SK-N-SH (cell line): ENCODE data around the gene HEXIM1. TPM values are rescaled to one million over a fixed set of nuclear protein-coding genes. Genes with fewer than 3 reads are reported as not detected.
A peak's percentile ranks its signal among the peaks of the same experiment; 100 is the strongest.

Experiments
- CTCF ChIA-PET: fragments of 300-600, 350-600 bp; formaldehyde crosslinking; extraction: SDS; loops from one replicate; lab custom pipeline; 2021; lab: Yijun Ruan, JAX
- POLR2A ChIA-PET: fragments of 350-600 bp; sonication (Branson Sonifier 250); formaldehyde crosslinking; extraction: SDS; loops from one replicate; lab custom pipeline; 2020; ENCODE audit warnings: antibody characterized with exemption, inconsistent platforms; lab: Yijun Ruan, JAX
- DNase-seq: peaks from one replicate; pipeline ENCODE4 v3.0.0; 2012
- H2AFZ ChIP-seq: fragments of 200-600 bp; sonication (generic); 2 replicates; pipeline ENCODE4 v1.8.1; 2016; ENCODE audit warnings: antibody characterized with exemption, mild to moderate bottlenecking, low read depth
- H3F3A ChIP-seq: fragments of 200-600 bp; sonication (generic); replicated peaks from 2 replicates; pipeline ENCODE3; 2016; ENCODE audit warnings: antibody characterized with exemption, mild to moderate bottlenecking; ENCODE audit not compliant: insufficient read depth
- H3K27ac ChIP-seq, 2 experiments: fragments of 200-500 bp in 1 of 2; fragments of 200-600 bp in 1 of 2; sonication (Bioruptor generic) in 1 of 2; sonication (generic), shearing (Covaris generic) in 1 of 2; 2 replicates each; pipeline versions ENCODE4 v1.5.1 to v1.6.1; 2014 to 2016; ENCODE audit warnings: low read depth in 2 of 2, inconsistent platforms in 1 of 2, low read length in 1 of 2, mild to moderate bottlenecking in 1 of 2, mixed read lengths in 1 of 2
- H3K27me3 ChIP-seq: fragments of 200-600 bp; sonication (generic), shearing (Covaris generic); 2 replicates; pipeline ENCODE4 v1.6.1; 2016; ENCODE audit warnings: mixed run types; ENCODE audit not compliant: insufficient read depth
- H3K36me3 ChIP-seq, 2 experiments: fragments of 200-500 bp in 1 of 2; fragments of 200-600 bp in 1 of 2; sonication (Bioruptor generic) in 1 of 2; sonication (generic) in 1 of 2; replicated peaks in 1 of 2; 2 replicates each; pipeline versions ENCODE3 to v1.5.1; 2014 to 2016; ENCODE audit warnings: low read length in 1 of 2, mild to moderate bottlenecking in 1 of 2; ENCODE audit not compliant: insufficient read depth in 2 of 2, control insufficient read depth in 1 of 2
- H3K4me1 ChIP-seq, 2 experiments: fragments of 200-500 bp in 1 of 2; fragments of 200-600 bp in 1 of 2; sonication (Bioruptor generic) in 1 of 2; sonication (generic), shearing (Covaris generic) in 1 of 2; 2 replicates each; pipeline versions ENCODE4 v1.5.1 to v1.6.1; 2014 to 2016; ENCODE audit warnings: low read depth in 1 of 2, low read length in 1 of 2, mixed run types in 1 of 2; ENCODE audit not compliant: insufficient read depth in 2 of 2, control insufficient read depth in 1 of 2
- H3K4me2 ChIP-seq: fragments of 200-600 bp; sonication (generic), shearing (Covaris generic); 2 replicates; pipeline ENCODE4 v1.6.1; 2017; ENCODE audit warnings: mixed run types
- H3K4me3 ChIP-seq, 2 experiments: fragments of 200-500 bp in 1 of 2; fragments of 200-600 bp in 1 of 2; sonication (Bioruptor generic) in 1 of 2; sonication (generic), shearing (Covaris generic) in 1 of 2; 2 replicates each; pipeline versions ENCODE4 v1.5.1 to v1.8.1; 2014 to 2016; ENCODE audit warnings: low read depth in 2 of 2, inconsistent platforms in 1 of 2, low read length in 1 of 2, mild to moderate bottlenecking in 1 of 2, mixed read lengths in 1 of 2, moderate library complexity in 1 of 2
- H3K79me2 ChIP-seq: fragments of 200-600 bp; sonication (generic); 2 replicates; pipeline ENCODE4 v1.8.1; 2017; ENCODE audit warnings: mild to moderate bottlenecking; ENCODE audit not compliant: insufficient read depth
- H3K9ac ChIP-seq: fragments of 200-600 bp; sonication (generic); 2 replicates; pipeline ENCODE4 v1.6.1; 2017; ENCODE audit warnings: mixed run types
- H3K9me2 ChIP-seq: fragments of 200-600 bp; sonication (generic); 2 replicates; pipeline ENCODE4 v1.6.1; 2017; ENCODE audit warnings: mixed run types
- H3K9me3 ChIP-seq: fragments of 200-600 bp; sonication (generic); 2 replicates; pipeline ENCODE4 v1.6.1; 2017; ENCODE audit warnings: mixed run types, mild to moderate bottlenecking, moderate library complexity
- H4K20me1 ChIP-seq: fragments of 200-600 bp; sonication (generic); 2 replicates; pipeline ENCODE4 v1.6.1; 2017; ENCODE audit warnings: mild to moderate bottlenecking, mixed run types; ENCODE audit not compliant: insufficient read depth
- CHD2 ChIP-seq: fragments of 150-350 bp; IDR thresholded peaks from 2 replicates; pipeline ENCODE4 v1.6.1; 2018; ENCODE audit warnings: low read length; ENCODE audit not compliant: partially characterized antibody
- CTCF ChIP-seq: fragments of 200-600 bp; sonication (generic); IDR thresholded peaks from 2 replicates; pipeline ENCODE4 v1.6.1; 2017; ENCODE audit warnings: antibody characterized with exemption, mild to moderate bottlenecking, moderate library complexity
- EZH2phosphoT487 ChIP-seq: fragments of 200-600 bp; sonication (generic); IDR thresholded peaks from 2 replicates; pipeline ENCODE4 v1.6.1; 2017; ENCODE audit warnings: low read depth, mixed run types, mild to moderate bottlenecking, antibody characterized with exemption, moderate library complexity, borderline replicate concordance
- FOXM1 ChIP-seq: IDR thresholded peaks from 2 replicates; pipeline ENCODE4 v1.4.0; 2012; ENCODE audit warnings: low read depth, mild to moderate bottlenecking
- MAX ChIP-seq: IDR thresholded peaks from 2 replicates; pipeline ENCODE4 v1.4.0; 2012; ENCODE audit warnings: low read depth
- MEF2A ChIP-seq: IDR thresholded peaks from 2 replicates; pipeline ENCODE4 v1.4.0; 2012; ENCODE audit warnings: low read depth, borderline replicate concordance
- RAD21 ChIP-seq: IDR thresholded peaks from 2 replicates; pipeline ENCODE4 v1.6.1; 2012; ENCODE audit warnings: mild to moderate bottlenecking, low read length
- REST ChIP-seq: IDR thresholded peaks from 2 replicates; pipeline ENCODE4 v1.6.1; 2012; ENCODE audit warnings: mild to moderate bottlenecking, low read depth, low read length, moderate library complexity
- SIN3A ChIP-seq: IDR thresholded peaks from 2 replicates; pipeline ENCODE4 v1.6.1; 2012; ENCODE audit warnings: low read depth, mild to moderate bottlenecking, low read length, moderate library complexity, borderline replicate concordance
- YY1 ChIP-seq: IDR thresholded peaks from 2 replicates; pipeline ENCODE4 v1.4.0; 2012; ENCODE audit warnings: low read depth, mild to moderate bottlenecking
- ZBTB33 ChIP-seq: IDR thresholded peaks from 2 replicates; pipeline ENCODE4 v1.4.0; 2012; ENCODE audit warnings: low read depth, borderline replicate concordance
- WGBS: methylation state at CpG from one replicate; pipeline ENCODE4 v1.1.6; 2017; ENCODE audit warnings: low lambda C conversion rate; 5-methylcytosine and 5-hydroxymethylcytosine counted together
- polyA plus RNA-seq, 3 experiments: library from polyadenylated mRNA; depleted of rRNA; stranded (reverse); fragments of >200 nt; gene quantifications; 2 replicates each; pipeline ENCODE4 v1.2.3, GENCODE V29; 2012

Gene HEXIM1
- polyA plus RNA-seq, 1 of the 3 experiments (the other 2 are of a cell fraction), result 20.7 TPM

- H3K4me1 ChIP-seq, result peaks cover 23 to 31% of the 10 kb centered on the region in 2 experiments; a peak in 3 of 4 replicates
- H3K27ac ChIP-seq, result no peak overlapping the region
- no peak for DNase-seq
- peak overlapping the region; percentile 88 to 99 for H3K4me3 ChIP-seq
- H3F3A ChIP-seq, result peaks cover 13% of the 10 kb centered on the region
- WGBS, result 84% methylated on average over 16 of the region's 17 CpGs
- peak overlapping the region; percentile 88 for H3K4me2 ChIP-seq
- ChIA-PET CTCF (interaction anchor here (0.6 to 10.8 kb wide), 23 partner anchors 7 to 356 kb away, joined by 3 to 209 read pairs (median 8); partner anchors contain the start of genes DCAKD and HEXIM1), POLR2A (no interaction called here)
- H3K79me2 ChIP-seq, result peaks cover 62% of the 10 kb centered on the region
- TF ChIP-seq CTCF (no peak), MAX (no peak), EZH2phosphoT487 (no peak), ZBTB33 (no peak), FOXM1 (no peak)
- H3K9me2 ChIP-seq, result no peaks in the 10 kb centered on the region
- peak overlapping the region; percentile 83; the same call in 1 of the 2 replicates for H3K9ac ChIP-seq
- H4K20me1 ChIP-seq, result no peaks in the 10 kb centered on the region
- no peaks in the 10 kb centered on the region for H3K9me3 ChIP-seq
- no peak overlapping the region for H2AFZ ChIP-seq
- no peaks in the 10 kb centered on the region for H3K27me3 ChIP-seq
- H3K36me3 ChIP-seq, result no peaks in the 10 kb centered on the region
Measured at GRCh38 chr17:45130681-45131615, 17.3 kb upstream of the HEXIM1 start.

GRCh38 chr17:45131616-45132319, 16.5 kb upstream of the HEXIM1 start:
- no peaks in the 10 kb centered on the region for H3K9me3 ChIP-seq
- peak overlapping the region; percentile 53 to 56; a peak in 3 of 4 replicates for H3K27ac ChIP-seq
- H2AFZ ChIP-seq, result peak overlapping the region; percentile 51; the same call in 1 of the 2 replicates
- WGBS, result 8% methylated on average over 11 of the region's 46 CpGs
- ChIA-PET CTCF (interaction anchor here (0.6 to 10.8 kb wide), 33 partner anchors 8 to 357 kb away, joined by 3 to 209 read pairs (median 4); partner anchors contain the start of genes DCAKD, EFTUD2, HEXIM1 and HEXIM2), POLR2A (no interaction called here)
- H3K4me3 ChIP-seq, result peak overlapping the region; percentile 88 to 99
- peak; percentile 87 for DNase-seq
- H3K4me1 ChIP-seq, result peaks cover 21 to 39% of the 10 kb centered on the region in 2 experiments; a peak in 3 of 4 replicates
- H3K4me2 ChIP-seq, result peak overlapping the region; percentile 88
- no peaks in the 10 kb centered on the region for H3K27me3 ChIP-seq
- H4K20me1 ChIP-seq, result no peaks in the 10 kb centered on the region
- peaks cover 13% of the 10 kb centered on the region for H3F3A ChIP-seq
- no peaks in the 10 kb centered on the region for H3K36me3 ChIP-seq
- H3K9me2 ChIP-seq, result no peaks in the 10 kb centered on the region
- H3K79me2 ChIP-seq, result peaks cover 54% of the 10 kb centered on the region
- peak overlapping the region; percentile 83 for H3K9ac ChIP-seq
- TF ChIP-seq MEF2A, result no peak
- peak; percentile 99 for TF ChIP-seq CTCF
- 0 out of 2 replicates have a peak, but pooled peaks have one; percentile 44 for TF ChIP-seq YY1
- no peak for TF ChIP-seq EZH2phosphoT487
- TF ChIP-seq RAD21, result peak; percentile 63
- TF ChIP-seq CHD2, result no peak
- TF ChIP-seq SIN3A, result 0 out of 2 replicates have a peak, but pooled peaks have one; percentile 38
- no peak for TF ChIP-seq REST
